ENCODE results near the gene RMND1.
"Not testable (repeated sequence)": the region's sequence is repeated elsewhere in the genome, so short reads cannot be mapped to it uniquely, and the experiment has no call there.

RMND1 gene

GRCh38 chr6:151451950-151452749, at the start of gene RMND1:
Gene RMND1 (minus strand): TSS chr6:151452126. CDS start chr6:151445811, 6,315 bp downstream.
- DNase-seq, result peak; percentile 96

- DNase-seq, result no peak
These were observed 47.6 kb upstream of the RMND1 start for GRCh38 chr6:151499551-151499950.

- DNase-seq, result no peak
These were observed 46.4 kb upstream of the RMND1 start for GRCh38 chr6:151498327-151498726.

GRCh38 chr6:151497905-151498304, 46.0 kb upstream of the RMND1 start:
- no peak for DNase-seq

GRCh38 chr6:151495380-151495779, 43.5 kb upstream of the RMND1 start:
- no peak for DNase-seq

- DNase-seq, result no peak
These were observed 43.0 kb upstream of the RMND1 start for GRCh38 chr6:151494936-151495320.

- peak; percentile 14 for DNase-seq
These were observed 42.5 kb upstream of the RMND1 start for GRCh38 chr6:151494235-151494935.

- DNase-seq, result no peak
These were observed 41.9 kb upstream of the RMND1 start, which contains the start of gene CCDC170 for GRCh38 chr6:151493804-151494234. Gene CCDC170 (plus strand): TSS chr6:151494017. CDS start chr6:151494129, 112 bp downstream.

GRCh38 chr6:151493161-151493803, 41.4 kb upstream of the RMND1 start:
- DNase-seq, result peak; percentile 4

- no peak for DNase-seq
These were observed 39.1 kb upstream of the RMND1 start for GRCh38 chr6:151490996-151491395.

- no peak for DNase-seq
These were observed 36.3 kb upstream of the RMND1 start for GRCh38 chr6:151488226-151488625.

- DNase-seq, result no peak
These were observed 32.1 kb upstream of the RMND1 start for GRCh38 chr6:151483994-151484393.

- DNase-seq, result no peak
These were observed 30.4 kb upstream of the RMND1 start for GRCh38 chr6:151482290-151482689.

GRCh38 chr6:151481786-151482185, 29.9 kb upstream of the RMND1 start:
- DNase-seq, result no peak

- DNase-seq, result no peak
These were observed 26.7 kb upstream of the RMND1 start for GRCh38 chr6:151478670-151479069.

GRCh38 chr6:151477726-151478125, 25.8 kb upstream of the RMND1 start:
- no peak for DNase-seq

GRCh38 chr6:151475653-151476523, 24.0 kb upstream of the RMND1 start:
- DNase-seq, result peak; percentile 34

- DNase-seq, result no peak
These were observed 12.8 kb upstream of the RMND1 start for GRCh38 chr6:151464702-151465101.

GRCh38 chr6:151461673-151462072, 9.7 kb upstream of the RMND1 start:
- no peak for DNase-seq

GRCh38 chr6:151455751-151456398, 3.9 kb upstream of the RMND1 start:
- DNase-seq, result not testable (repeated sequence)

- no peak for DNase-seq
These were observed 963 bp upstream of the RMND1 start for GRCh38 chr6:151452750-151453427.
